A204.1 (cell line): ENCODE measurements around the gene ARID3A.
A peak's percentile ranks its signal among the peaks of the same experiment; 100 is the strongest.
"Not testable (repeated sequence)": the region's sequence is repeated elsewhere in the genome, so short reads cannot be mapped to it uniquely, and the experiment has no call there.

ENCODE experiments used
- FAIRE-seq: peaks from 2 replicates; lab custom pipeline; 2012; peaks lifted over from hg19 to GRCh38; lab: Jason Lieb, UNC

Gene ARID3A

GRCh38 chr19:891421-892200 is 34.2 kb upstream of the ARID3A start:
- not testable (repeated sequence) for FAIRE-seq

GRCh38 chr19:892243-892893 is 33.5 kb upstream of the ARID3A start:
- FAIRE-seq, result no peak

- FAIRE-seq, result peak; percentile 70
These were observed 32.7 kb upstream of the ARID3A start, which contains the start of the genes MED16 and RNU6-9 for GRCh38 chr19:892894-893689. MED16 (minus strand) TSS chr19:893187; CDS start chr19:891131, 2,056 bp downstream. RNU6-9 (plus strand) TSS chr19:893484.

DNA sequence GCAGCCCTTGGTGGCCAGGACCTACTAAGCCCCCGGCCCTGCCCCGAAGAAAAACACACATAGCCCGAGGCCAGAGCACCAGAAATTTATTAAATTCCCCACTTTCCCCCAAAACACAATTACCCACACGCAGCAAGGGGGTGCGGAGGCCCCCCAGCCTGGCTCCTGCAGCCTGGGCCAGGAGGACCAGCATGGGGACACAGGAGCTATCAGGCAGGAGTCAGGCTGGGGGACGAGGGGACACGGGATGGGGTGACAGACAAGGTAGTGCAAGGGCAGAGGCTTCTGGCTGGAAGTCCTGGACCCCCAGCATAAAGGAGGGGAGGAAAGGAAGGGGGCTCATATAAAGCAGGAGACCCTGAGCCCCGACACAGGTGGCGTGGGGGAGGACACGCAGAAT is 29.4 kb upstream of the ARID3A start:
- no peak for FAIRE-seq

DNA sequence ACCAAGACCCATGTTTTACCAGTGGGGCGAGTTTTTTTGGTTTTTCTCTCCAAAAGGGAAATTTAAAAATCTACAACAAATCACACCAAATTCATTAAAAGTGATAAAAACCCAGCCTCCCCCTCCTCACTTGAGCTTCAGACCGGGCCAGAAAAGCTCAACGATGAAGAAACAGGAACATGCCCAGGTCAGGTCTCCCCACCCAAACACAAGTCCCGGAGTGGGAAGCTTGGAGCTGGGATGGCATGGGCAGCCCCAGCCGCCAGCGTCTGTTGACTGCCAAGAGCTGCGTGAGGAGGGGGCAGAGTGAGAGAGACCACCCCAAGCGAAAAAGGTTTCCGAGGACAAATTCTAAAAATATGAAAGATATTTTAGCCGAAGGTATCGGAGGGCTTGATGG is 28.8 kb upstream of the ARID3A start:
- no peak for FAIRE-seq

- no peak for FAIRE-seq
These were observed 28.3 kb upstream of the ARID3A start for GRCh38 chr19:897442-898039.

- no peak for FAIRE-seq
These were observed 27.2 kb upstream of the ARID3A start for GRCh38 chr19:898663-899062.

- no peak for FAIRE-seq
These were observed 26.3 kb upstream of the ARID3A start for GRCh38 chr19:899336-900042.

- FAIRE-seq, result no peak
These were observed 25.9 kb upstream of the ARID3A start for GRCh38 chr19:900043-900301.

DNA sequence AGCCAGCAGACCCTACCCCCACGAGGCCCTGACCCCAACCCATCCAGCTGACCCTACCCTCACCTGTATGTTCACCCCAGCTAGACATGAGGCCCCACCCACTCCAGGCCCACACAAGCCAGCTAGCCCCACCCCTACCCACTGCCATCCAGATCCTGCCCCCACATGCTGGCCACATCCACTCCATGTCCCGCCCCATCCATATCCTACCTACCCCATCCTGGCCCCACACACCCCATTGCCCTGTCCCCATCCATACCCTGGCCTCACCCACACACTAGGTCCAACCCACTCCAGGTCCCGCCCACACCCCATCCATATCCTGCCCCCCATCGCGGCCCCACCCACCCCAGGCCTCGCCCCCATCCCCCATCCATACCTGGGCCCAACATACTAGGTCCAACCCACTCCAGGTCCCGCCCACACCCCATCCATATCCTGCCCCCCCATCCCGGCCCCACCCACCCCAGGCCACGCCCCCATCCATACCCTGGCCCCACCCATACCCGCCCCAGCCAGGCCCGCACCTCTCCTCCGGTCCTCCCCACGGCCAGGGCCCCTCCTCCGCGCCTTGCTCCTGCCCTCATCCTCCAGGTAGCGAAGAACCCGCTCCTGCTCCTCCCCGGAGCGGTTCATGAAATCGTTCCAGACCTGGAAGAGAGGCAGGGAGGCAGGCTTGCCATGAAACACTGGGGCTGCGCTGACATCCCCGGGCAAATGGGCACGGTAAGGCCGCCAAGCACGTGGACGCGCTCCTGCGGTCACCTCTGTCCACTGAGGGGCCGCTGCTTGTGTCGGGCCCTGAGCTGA is 25.3 kb upstream of the ARID3A start:
- no peak for FAIRE-seq

DNA sequence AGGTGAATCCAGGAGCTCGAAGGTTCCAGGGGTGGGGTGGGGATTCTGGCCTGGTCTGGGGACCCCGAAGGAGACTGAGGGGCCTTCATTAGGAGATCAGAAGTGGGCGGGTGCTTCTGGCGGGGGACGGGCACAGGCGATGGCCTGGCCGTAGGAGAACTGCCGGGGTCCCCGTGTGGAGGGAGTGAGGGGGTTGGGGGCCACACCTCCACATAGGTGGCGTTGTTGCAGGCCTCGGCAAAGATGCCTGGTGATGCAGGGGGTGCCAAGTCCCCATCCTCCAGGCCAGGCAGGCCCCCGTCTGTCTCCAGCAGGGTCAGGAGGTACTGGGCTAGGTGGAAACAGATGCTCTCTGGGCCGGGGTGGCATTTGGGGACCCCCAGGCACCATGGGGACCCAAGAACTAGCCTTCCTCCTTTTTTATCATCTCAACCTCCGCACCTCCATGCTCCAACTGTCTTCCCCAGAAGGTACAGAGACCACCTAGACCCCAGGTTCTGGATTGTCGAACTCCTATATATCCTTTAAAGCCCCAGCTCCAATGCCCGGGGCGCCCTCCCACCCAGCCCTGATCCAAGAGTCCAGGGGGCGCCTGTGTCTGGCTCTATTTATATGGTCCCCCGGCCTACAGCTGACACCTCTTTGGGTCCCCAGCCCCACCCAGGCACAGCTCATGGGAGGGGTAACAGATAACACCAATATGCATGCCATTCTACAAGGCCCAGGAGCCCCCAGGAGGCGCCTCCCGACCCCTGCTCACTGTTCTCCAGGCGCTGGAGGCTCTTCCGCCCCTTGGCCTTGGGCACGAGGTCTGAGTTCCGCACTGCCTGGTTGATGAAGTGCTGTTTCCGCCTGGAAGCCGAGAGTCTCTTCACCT is 24.4 kb upstream of the ARID3A start:
- FAIRE-seq, result no peak

- FAIRE-seq, result no peak
These were observed 23.8 kb upstream of the ARID3A start for GRCh38 chr19:902093-902370.

DNA sequence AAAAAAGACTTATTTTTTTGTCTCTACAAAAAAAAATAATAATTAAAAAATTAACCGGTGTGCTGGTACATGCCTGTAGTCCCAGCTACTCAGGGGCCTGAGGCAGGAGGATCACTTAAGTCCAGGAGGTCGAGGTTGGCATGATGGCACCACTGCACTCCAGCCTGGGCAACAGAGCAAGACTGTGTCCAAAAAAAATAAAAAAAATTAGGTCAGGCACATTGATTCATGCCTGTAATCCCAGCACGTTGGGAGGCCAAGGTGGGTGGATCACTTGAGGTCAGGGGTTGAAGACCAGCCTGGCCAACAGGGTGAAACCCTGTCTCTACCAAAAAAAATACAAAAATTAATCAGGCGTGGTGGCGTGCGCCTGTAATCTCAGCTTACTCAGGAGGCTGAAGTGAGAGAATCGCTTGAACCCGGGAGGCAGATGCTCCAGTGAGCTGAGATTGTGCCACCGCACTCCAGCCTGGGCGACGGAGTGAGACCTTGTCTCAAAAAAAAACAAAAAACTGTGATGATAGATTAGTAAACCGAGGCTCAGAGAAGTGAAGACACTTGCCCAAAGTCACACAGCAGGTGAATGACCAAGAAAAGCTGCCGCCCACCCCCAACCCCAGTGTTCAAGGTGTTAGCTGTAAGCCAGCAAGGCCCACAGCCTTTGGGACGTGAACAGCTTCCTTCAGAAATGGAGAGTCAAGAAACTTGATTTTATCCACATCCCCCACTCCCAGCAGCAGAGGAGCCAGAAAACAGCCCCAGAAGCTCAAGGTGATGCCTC is 23.2 kb upstream of the ARID3A start:
- no peak for FAIRE-seq

DNA sequence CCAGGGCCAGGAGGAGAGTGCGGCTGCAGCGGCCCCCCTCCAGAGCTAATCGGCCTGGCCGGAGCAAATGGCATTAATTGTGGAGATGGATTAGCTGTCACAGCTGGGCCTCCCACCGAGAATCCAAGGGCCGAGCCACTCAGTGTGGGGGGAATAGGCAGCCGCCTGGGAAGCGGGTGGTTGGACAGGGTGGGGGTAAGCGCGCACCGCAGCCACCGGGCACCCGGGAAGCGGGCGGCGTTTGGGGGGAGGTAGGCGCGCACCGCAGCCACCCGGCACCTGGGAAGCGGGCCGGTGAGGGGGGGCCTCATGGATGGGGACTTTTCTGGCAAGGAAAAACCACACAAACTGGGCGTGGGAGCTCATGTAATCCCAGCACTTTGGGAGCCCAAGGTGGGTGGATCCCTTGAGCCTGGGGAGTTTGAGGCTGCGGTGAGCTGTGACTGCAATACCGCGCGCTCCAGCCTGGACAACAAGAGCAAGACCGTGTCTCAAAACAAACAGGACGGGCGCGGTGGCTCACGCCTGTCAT is 22.5 kb upstream of the ARID3A start:
- FAIRE-seq, result no peak

DNA sequence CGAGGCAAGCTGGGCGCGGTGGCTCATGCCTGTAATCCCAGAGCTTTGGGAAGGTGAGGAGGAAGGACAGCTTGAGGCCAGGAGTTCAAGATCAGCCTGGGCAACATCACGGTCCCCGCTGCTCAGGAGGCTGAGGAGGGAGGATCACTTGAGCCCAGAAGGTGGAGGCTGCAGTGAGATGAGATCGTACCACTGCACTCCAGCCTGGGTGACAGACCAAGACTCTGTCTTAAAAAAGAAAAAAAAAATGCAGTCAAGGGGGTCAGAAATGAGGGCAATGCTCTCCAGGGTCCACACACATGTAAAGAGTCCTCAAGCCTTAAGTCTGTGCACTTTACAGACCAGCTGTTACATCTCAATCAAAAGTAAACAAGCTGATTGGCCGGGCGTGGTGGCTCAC is 21.3 kb upstream of the ARID3A start:
- no peak for FAIRE-seq

GRCh38 chr19:906480-906879 is 19.4 kb upstream of the ARID3A start:
- FAIRE-seq, result no peak

DNA sequence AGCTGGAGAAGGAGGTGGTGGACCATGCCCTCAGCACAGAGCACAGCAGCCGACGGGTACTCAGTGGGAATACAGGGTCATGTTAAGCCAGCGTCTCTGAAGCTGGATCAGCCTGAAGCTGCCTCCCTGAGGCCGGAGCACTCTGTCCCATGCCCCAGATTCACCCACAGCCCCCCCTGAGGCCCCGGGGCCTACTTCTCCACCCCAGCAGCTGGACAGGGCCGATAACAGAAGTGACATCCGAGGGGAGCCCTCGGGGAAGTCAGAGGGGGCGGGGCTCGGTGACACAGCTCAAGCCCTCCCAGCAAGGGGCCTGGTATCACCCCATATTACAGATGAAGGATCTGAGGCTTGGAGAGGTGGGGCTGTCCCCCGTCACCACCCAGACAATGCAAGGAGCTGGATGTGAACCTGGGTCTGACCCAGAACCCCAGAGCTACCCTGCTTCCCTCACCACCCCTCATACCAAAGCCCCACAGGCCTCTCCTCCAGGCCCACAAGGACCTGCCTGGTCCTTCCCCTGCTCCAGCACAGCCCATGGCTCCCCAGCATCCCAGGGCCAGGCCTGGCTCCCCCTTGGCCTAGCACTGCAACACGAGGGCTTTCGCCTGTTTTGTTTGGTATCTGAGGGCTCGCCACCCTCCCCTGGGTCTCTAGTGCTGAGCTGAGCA is 18.5 kb upstream of the ARID3A start:
- no peak for FAIRE-seq

DNA sequence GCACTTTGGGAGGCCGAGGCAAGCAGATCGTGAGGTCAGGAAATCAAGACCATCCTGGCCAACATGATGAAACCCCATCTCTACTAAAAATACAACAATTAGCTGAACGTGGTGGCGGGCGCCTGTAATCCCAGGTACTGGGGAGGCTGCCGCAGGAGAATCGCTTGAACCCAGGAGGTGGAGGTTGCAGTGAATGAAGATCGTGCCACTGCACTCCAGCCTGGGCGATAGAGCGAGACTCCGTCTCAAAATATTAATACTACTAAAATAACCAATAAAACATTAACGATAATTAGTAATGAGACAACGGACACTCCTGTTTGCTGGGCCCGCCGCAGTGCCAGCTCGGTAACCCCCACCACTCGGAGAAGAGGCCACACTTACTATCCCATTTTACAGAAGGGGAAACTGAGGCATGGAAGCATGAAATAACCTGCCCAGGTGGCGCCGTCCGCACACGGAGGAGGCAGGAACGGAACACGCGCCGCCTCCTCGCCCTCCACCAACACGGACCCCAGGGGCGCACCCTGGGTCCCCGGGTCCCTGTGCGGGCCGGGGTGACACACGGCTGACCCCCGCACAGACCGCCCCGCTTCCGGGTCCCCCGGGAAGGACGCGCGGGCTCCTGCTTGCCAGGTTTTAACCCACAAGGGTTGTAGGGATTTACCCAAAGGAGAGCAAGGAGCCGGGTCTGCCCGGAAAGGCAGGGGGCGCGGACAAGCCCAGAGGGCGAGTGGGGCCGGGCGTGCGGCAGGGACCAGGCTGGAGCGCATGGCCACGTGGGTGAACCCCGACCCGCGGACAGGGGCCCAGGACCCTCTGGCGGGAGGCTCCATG is 14.4 kb upstream of the ARID3A start:
- no peak for FAIRE-seq
